HL-60 (cell line): Measurements from ENCODE around the gene TCF25.

Experiments used
- DNase-seq, 2 experiments: peaks; one replicate each; pipeline ENCODE4 v3.0.0-alpha.2; 2010 to 2020; ENCODE audit warnings: low read depth in 1 of 2, low spot score in 1 of 2
- H3K27ac ChIP-seq: fragments of 250-450 bp; sonication (Bioruptor Pico); replicated peaks from 2 replicates; pipeline ENCODE4 v1.5.1; 2020; ENCODE audit warnings: mild to moderate bottlenecking, moderate library complexity
- H3K27me3 ChIP-seq: fragments of 250-450 bp; sonication (Bioruptor Pico); 2 replicates; pipeline ENCODE4 v1.5.1; 2021; ENCODE audit warnings: mild to moderate bottlenecking, moderate library complexity; ENCODE audit not compliant: insufficient read depth, poor library complexity, severe bottlenecking
- H3K4me3 ChIP-seq: replicated peaks from 2 replicates; pipeline ENCODE4 v1.5.1; 2011; ENCODE audit warnings: mild to moderate bottlenecking, control low read depth, low read length; ENCODE audit not compliant: insufficient read depth
- GABPA ChIP-seq: IDR thresholded peaks from 2 replicates; pipeline ENCODE4 v1.6.1; 2012; ENCODE audit warnings: low read depth
- POLR2AphosphoS5 ChIP-seq: IDR thresholded peaks from 2 replicates; pipeline ENCODE4 v1.6.1; 2012; ENCODE audit warnings: low read depth
- REST ChIP-seq: IDR thresholded peaks from 2 replicates; pipeline ENCODE4 v1.6.1; 2012; ENCODE audit warnings: low read depth; ENCODE audit not compliant: insufficient replicate concordance
- SPI1 ChIP-seq: IDR thresholded peaks from 2 replicates; pipeline ENCODE4 v1.6.1; 2012; ENCODE audit warnings: low read depth, mild to moderate bottlenecking, borderline replicate concordance
- TF ChIP-seq, protein P1 (sequence below): IDR thresholded peaks from one replicate; pipeline ENCODE4 v1.5.1; 2011; ENCODE audit warnings: low read length, control low read depth, inconsistent platforms; ENCODE audit not compliant: insufficient read depth

TCF25 gene

DNA sequence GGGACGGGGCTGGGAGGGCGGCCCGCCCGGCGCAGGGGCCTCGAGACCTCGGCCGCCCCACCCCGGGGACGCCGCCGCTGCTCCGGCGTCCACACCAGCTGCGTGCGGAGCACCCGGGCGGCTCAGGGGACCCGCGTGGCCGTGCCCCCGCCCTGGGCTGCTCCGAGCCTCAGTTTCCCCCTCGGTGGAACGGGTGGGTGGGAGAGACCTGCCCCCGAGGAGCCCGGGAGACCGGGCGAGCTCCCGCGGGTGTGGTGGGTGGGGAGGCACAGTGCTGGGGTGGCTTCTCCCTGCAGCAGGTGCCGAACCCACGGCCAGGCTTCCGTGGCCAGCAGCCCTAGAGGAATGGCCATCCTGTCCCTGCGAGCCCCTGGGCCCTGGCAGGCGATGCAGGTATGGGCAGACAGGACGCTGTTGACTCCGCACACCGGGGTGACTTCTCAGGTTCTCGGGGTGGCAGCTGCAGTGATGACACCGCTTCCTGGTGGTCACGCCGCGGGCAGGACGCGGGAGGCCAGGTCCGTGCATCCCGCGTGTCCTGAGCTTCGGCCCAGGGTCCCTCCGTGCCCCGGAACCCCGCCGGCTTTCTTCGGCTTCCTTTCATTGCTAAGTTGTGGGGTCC, 75.8 kb downstream of the TCF25 start:
- Histone ChIP-seq H3K4me3 (peak overlapping the region; percentile 44), H3K27me3 (no peaks in the 10 kb centered on the region), H3K27ac (no peak overlapping the region)
- DNase-seq = no peak
- TF ChIP-seq SPI1 = no peak
- no peak for TF ChIP-seq POLR2AphosphoS5
- TF ChIP-seq GABPA = no peak
- TF ChIP-seq REST = no peak
- TF ChIP-seq, protein P1, sequence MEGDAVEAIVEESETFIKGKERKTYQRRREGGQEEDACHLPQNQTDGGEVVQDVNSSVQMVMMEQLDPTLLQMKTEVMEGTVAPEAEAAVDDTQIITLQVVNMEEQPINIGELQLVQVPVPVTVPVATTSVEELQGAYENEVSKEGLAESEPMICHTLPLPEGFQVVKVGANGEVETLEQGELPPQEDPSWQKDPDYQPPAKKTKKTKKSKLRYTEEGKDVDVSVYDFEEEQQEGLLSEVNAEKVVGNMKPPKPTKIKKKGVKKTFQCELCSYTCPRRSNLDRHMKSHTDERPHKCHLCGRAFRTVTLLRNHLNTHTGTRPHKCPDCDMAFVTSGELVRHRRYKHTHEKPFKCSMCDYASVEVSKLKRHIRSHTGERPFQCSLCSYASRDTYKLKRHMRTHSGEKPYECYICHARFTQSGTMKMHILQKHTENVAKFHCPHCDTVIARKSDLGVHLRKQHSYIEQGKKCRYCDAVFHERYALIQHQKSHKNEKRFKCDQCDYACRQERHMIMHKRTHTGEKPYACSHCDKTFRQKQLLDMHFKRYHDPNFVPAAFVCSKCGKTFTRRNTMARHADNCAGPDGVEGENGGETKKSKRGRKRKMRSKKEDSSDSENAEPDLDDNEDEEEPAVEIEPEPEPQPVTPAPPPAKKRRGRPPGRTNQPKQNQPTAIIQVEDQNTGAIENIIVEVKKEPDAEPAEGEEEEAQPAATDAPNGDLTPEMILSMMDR = no peak

GRCh38 chr16:89949756-89950155, 76.4 kb downstream of the TCF25 start:
- TF ChIP-seq, protein P1 = no peak
- TF ChIP-seq POLR2AphosphoS5 (no peak), SPI1 (no peak), REST (no peak), GABPA (no peak)
- Histone ChIP-seq H3K4me3 (no peak overlapping the region), H3K27me3 (no peaks in the 10 kb centered on the region), H3K27ac (no peak overlapping the region)
- DNase-seq = no peak

- Histone ChIP-seq H3K4me3 (no peak overlapping the region), H3K27me3 (no peaks in the 10 kb centered on the region), H3K27ac (no peak overlapping the region)
- no peak for DNase-seq
- no peak for TF ChIP-seq SPI1
- TF ChIP-seq POLR2AphosphoS5 = no peak
- no peak for TF ChIP-seq REST
- TF ChIP-seq, protein P1 = no peak
- no peak for TF ChIP-seq GABPA
Measured at GRCh38 chr16:89951509-89951908, 78.1 kb downstream of the TCF25 start.
